B cell (primary cell): ENCODE measurements around the gene RAD21L1. TPM values are rescaled to one million over a fixed set of nuclear protein-coding genes. Genes with fewer than 3 reads are reported as not detected.

Source experiments
- ATAC-seq: fragments of 200-7000 bp; cut with Tn5 transposase; one replicate; pipeline ENCODE4 v1.10.0; 2021; ENCODE audit warnings: low read depth, mild to moderate bottlenecking, moderate number of reproducible peaks, moderate library complexity
- CTCF ChIA-PET: fragments of 350-600 bp; sonication (Branson Sonifier 250); formaldehyde crosslinking; loops from one replicate; lab custom pipeline; 2021; ENCODE audit warnings: antibody characterized with exemption, inconsistent platforms; lab: Charles Lee
- POLR2A ChIA-PET: fragments of 350-600 bp; sonication (Branson Sonifier 250); formaldehyde crosslinking; loops from one replicate; lab custom pipeline; 2021; ENCODE audit warnings: antibody characterized with exemption; lab: Charles Lee
- DNase-seq: peaks from one replicate; pipeline ENCODE4 v3.0.0; 2013
- H2AFZ ChIP-seq: 2 replicates; pipeline ENCODE4 v1.6.1; 2012; ENCODE audit warnings: mild to moderate bottlenecking, low read depth, low read length; ENCODE audit not compliant: insufficient read depth, poor library complexity, severe bottlenecking
- H3K27ac ChIP-seq, 2 donors: 1 replicate in 1 of 2; 2 replicates in 1 of 2; pipeline ENCODE4 v1.5.1; 2012 to 2013; ENCODE audit warnings: low read length in 2 of 2, mild to moderate bottlenecking in 2 of 2, moderate library complexity in 1 of 2
- H3K27me3 ChIP-seq, 4 experiments: fragments of 200-600 bp in 1 of 4; sonication (generic) in 1 of 4; replicated peaks in 1 of 4; 1 replicate in 2 of 4; 2 replicates in 2 of 4; pipeline versions ENCODE4 v1.6.1 to v1.7.0; 2013 to 2016; ENCODE audit warnings: low read length in 3 of 4, mild to moderate bottlenecking in 2 of 4, mixed read lengths in 1 of 4, moderate library complexity in 1 of 4; ENCODE audit not compliant: insufficient read depth in 4 of 4, control insufficient read depth in 3 of 4; ENCODE audit errors: control extremely low read depth in 1 of 4
- H3K36me3 ChIP-seq, 2 experiments: replicated peaks in 1 of 2; 1 replicate in 1 of 2; 2 replicates in 1 of 2; pipeline versions ENCODE4 v1.6.1 to v1.7.1; 2013; ENCODE audit warnings: low read length in 1 of 2; ENCODE audit not compliant: insufficient read depth in 2 of 2, control insufficient read depth in 1 of 2; ENCODE audit errors: control extremely low read depth in 1 of 2, extremely low read depth in 1 of 2
- H3K4me1 ChIP-seq, 2 donors: fragments of 200-600 bp in 1 of 2; sonication (generic) in 1 of 2; 1 replicate in 1 of 2; 2 replicates in 1 of 2; pipeline versions ENCODE4 v1.5.1 to v1.6.1; 2013 to 2017; ENCODE audit warnings: low read length in 2 of 2; ENCODE audit not compliant: control insufficient read depth in 2 of 2, insufficient read depth in 2 of 2
- H3K4me2 ChIP-seq: replicated peaks from 2 replicates; pipeline ENCODE3; 2012; ENCODE audit warnings: mild to moderate bottlenecking, low read depth, low read length; ENCODE audit not compliant: poor library complexity, severe bottlenecking
- H3K4me3 ChIP-seq, 5 experiments: fragments of 200-600 bp in 1 of 5; sonication (generic) in 1 of 5; 1 replicate in 3 of 5; 2 replicates in 2 of 5; pipeline versions ENCODE4 v1.5.1 to v1.7.0; 2011 to 2016; ENCODE audit warnings: low read length in 4 of 5, mild to moderate bottlenecking in 4 of 5, low read depth in 2 of 5, control low read depth in 1 of 5, moderate library complexity in 1 of 5; ENCODE audit not compliant: insufficient read depth in 1 of 5; ENCODE audit errors: control extremely low read depth in 1 of 5, extremely low read depth in 1 of 5
- H3K79me2 ChIP-seq: fragments of 200-600 bp; sonication (generic); one replicate; pipeline ENCODE4 v1.6.0; 2016; ENCODE audit warnings: low read length; ENCODE audit not compliant: control insufficient read depth, insufficient read depth
- H3K9ac ChIP-seq: fragments of 200-600 bp; sonication (generic); 2 replicates; pipeline ENCODE4 v1.6.1; 2017; ENCODE audit warnings: mild to moderate bottlenecking, low read length, moderate library complexity
- H3K9me3 ChIP-seq, 3 donors: one replicate each; pipeline versions ENCODE4 v1.6.1 to v1.7.1; 2013; ENCODE audit warnings: low read length in 2 of 3; ENCODE audit not compliant: control insufficient read depth in 2 of 3, insufficient read depth in 1 of 3; ENCODE audit errors: control extremely low read depth in 1 of 3
- H4K20me1 ChIP-seq: 2 replicates; pipeline ENCODE4 v1.6.0; 2012; ENCODE audit warnings: mild to moderate bottlenecking, low read length; ENCODE audit not compliant: insufficient read depth, control insufficient read depth, poor library complexity, severe bottlenecking
- H3K27ac Mint-ChIP-seq: one replicate; pipeline ENCODE4 v1.8.0; 2021; ENCODE audit warnings: mixed read lengths
- H3K27me3 Mint-ChIP-seq: one replicate; pipeline ENCODE4 v1.8.0; 2021; ENCODE audit warnings: mixed read lengths
- H3K4me1 Mint-ChIP-seq: one replicate; pipeline ENCODE4 v1.8.0; 2021; ENCODE audit warnings: mixed read lengths
- H3K4me3 Mint-ChIP-seq: one replicate; pipeline ENCODE4 v1.8.0; 2021; ENCODE audit warnings: mixed read lengths
- H3K9me3 Mint-ChIP-seq: one replicate; pipeline ENCODE4 v1.8.0; 2022; ENCODE audit warnings: mixed read lengths; ENCODE audit not compliant: insufficient read depth
- CTCF ChIP-seq: fragments of 200-600 bp; IDR thresholded peaks from one replicate; pipeline ENCODE4 v1.8.0; 2022; ENCODE audit warnings: antibody characterized with exemption, mild to moderate bottlenecking
- EZH2 ChIP-seq: IDR thresholded peaks from 2 replicates; pipeline ENCODE4 v1.6.1; 2012; ENCODE audit warnings: borderline replicate concordance, low read depth, mild to moderate bottlenecking, moderate library complexity, low read length; ENCODE audit not compliant: insufficient read depth, poor library complexity, severe bottlenecking
- WGBS: methylation state at CpG from one replicate; pipeline ENCODE4 v1.1.5; 2013; ENCODE audit warnings: missing lambda C conversion rate; ENCODE audit not compliant: insufficient coverage; 5-methylcytosine and 5-hydroxymethylcytosine counted together
- intact Hi-C: fragments of 100-400 bp; cut with micrococcal nuclease; formaldehyde crosslinking; loops from one replicate; pipeline ENCODE4 v1.10.0; 2022
- polyA plus RNA-seq: library from polyadenylated mRNA; depleted of rRNA; stranded (reverse); fragments of >200 nt; gene quantifications from 2 replicates; pipeline ENCODE4 v1.2.3, GENCODE V29; 2012
- total RNA-seq, 2 donors: library from RNA; stranded (reverse); fragments of 120-200 nt in 1 of 2; gene quantifications; 1 replicate in 1 of 2; 2 replicates in 1 of 2; pipeline versions ENCODE4 v1.2.3 to v1.2.4, GENCODE V29; 2013 to 2022

Gene RAD21L1
- total and polyA plus RNA-seq, 2 donors (not counting 1 experiment from before 2014, with no cell fraction given), result not detected

- Histone ChIP-seq H3K4me1 (peaks cover 0 to 3% of the 10 kb centered on the region in 2 donors), H3K27ac (no peak overlapping the region), H3K4me2 (no peak overlapping the region), H3K4me3 (no peak overlapping the region), H3K9me3 (no peaks in the 10 kb centered on the region), H2AFZ (no peak overlapping the region), H3K79me2 (no peaks in the 10 kb centered on the region), H3K9ac (no peak overlapping the region), H3K36me3 (no peaks in the 10 kb centered on the region), H3K27me3 (peaks cover 0 to 15% (median 11%) of the 10 kb centered on the region in 4 experiments), H4K20me1 (no peaks in the 10 kb centered on the region)
- TF ChIP-seq CTCF, result no peak
- no peak for TF ChIP-seq EZH2
- intact Hi-C loops, result loop anchor here (5.0 kb wide), 1 partner anchor 252 kb away; no protein-coding TSS in a partner anchor
- Mint-ChIP-seq H3K9me3 (no peaks in the 10 kb centered on the region), H3K27ac (no peak overlapping the region), H3K4me3 (no peak overlapping the region), H3K4me1 (peaks cover 3% of the 10 kb centered on the region), H3K27me3 (peaks cover 34% of the 10 kb centered on the region)
- 59% methylated on average over 4 of the region's 5 CpGs for WGBS
- DNase-seq (no peak), ATAC-seq (no peak)
- CTCF ChIA-PET, result interaction anchor here (0.6 to 1.5 kb wide), 2 partner anchors 101 to 105 kb away, joined by 3 to 4 read pairs; no protein-coding TSS in a partner anchor
- POLR2A ChIA-PET, result no interaction called here
These were observed 16.1 kb upstream of the RAD21L1 start for GRCh38 chr20:1209447-1210387.

GRCh38 chr20:1210501-1210900, 15.3 kb upstream of the RAD21L1 start:
- no peak overlapping the region for H3K27ac Mint-ChIP-seq
- H3K79me2 ChIP-seq, result no peaks in the 10 kb centered on the region
- no peak overlapping the region for H2AFZ ChIP-seq
- intact Hi-C loops, result loop anchor here (5.0 kb wide), 1 partner anchor 253 kb away; no protein-coding TSS in a partner anchor
- peaks cover 0 to 15% (median 11%) of the 10 kb centered on the region in 4 experiments for H3K27me3 ChIP-seq
- no peak overlapping the region for H3K4me3 Mint-ChIP-seq
- H3K4me3 ChIP-seq, result no peak overlapping the region
- peaks cover 3% of the 10 kb centered on the region for H3K4me1 Mint-ChIP-seq
- ChIA-PET POLR2A (no interaction called here), CTCF (no interaction called here)
- H3K27me3 Mint-ChIP-seq, result peaks cover 39% of the 10 kb centered on the region
- H3K9me3 Mint-ChIP-seq, result no peaks in the 10 kb centered on the region
- no peak overlapping the region for H3K9ac ChIP-seq
- no peaks in the 10 kb centered on the region for H3K9me3 ChIP-seq
- no peaks in the 10 kb centered on the region for H3K36me3 ChIP-seq
- no peaks in the 10 kb centered on the region for H4K20me1 ChIP-seq
- peaks cover 0 to 3% of the 10 kb centered on the region in 2 donors for H3K4me1 ChIP-seq
- no peak for DNase-seq
- TF ChIP-seq EZH2 (no peak), CTCF (no peak)
- no peak overlapping the region for H3K27ac ChIP-seq
- WGBS, result no CpG with 5 or more reads among the region's 1 CpG
- ATAC-seq, result no peak
- no peak overlapping the region for H3K4me2 ChIP-seq
